ENCODE results near the gene APRT.

APRT gene

GRCh38 chr16:88782454-88783390, 29.0 kb downstream of the APRT start:
- TF ChIP-seq CTCF (IDR thresholded peaks at IDR 0.05; ENCODE audit: insufficient read depth, low read depth, low read length, missing control alignments), result no peak
- peak; percentile 53 for DNase-seq (ENCODE audit: low read depth)
- peak overlapping the region; percentile 67 for H3K4me3 ChIP-seq (ENCODE audit: low read depth, low read length)

GRCh38 chr16:88781140-88782077, 30.3 kb downstream of the APRT start:
- peak overlapping the region; percentile 67 for H3K4me3 ChIP-seq (ENCODE audit: low read depth, low read length)
- peak; percentile 82 for DNase-seq (ENCODE audit: low read depth)

GRCh38 chr16:88780142-88781062, 31.3 kb downstream of the APRT start:
- no peak for DNase-seq (ENCODE audit: low read depth)
- H3K4me3 ChIP-seq (ENCODE audit: low read depth, low read length), result peak overlapping the region; percentile 67
- no peak for TF ChIP-seq CTCF (IDR thresholded peaks at IDR 0.05; ENCODE audit: insufficient read depth, low read depth, low read length, missing control alignments)

More at GRCh38 chr16:88781140-88782077, 30.3 kb downstream of the APRT start:
- TF ChIP-seq CTCF (IDR thresholded peaks at IDR 0.05; ENCODE audit: insufficient read depth, low read depth, low read length, missing control alignments), result no peak

- no peak overlapping the region for H3K4me3 ChIP-seq (ENCODE audit: low read depth, low read length)
- DNase-seq (ENCODE audit: low read depth), result no peak
- no peak for TF ChIP-seq CTCF (IDR thresholded peaks at IDR 0.05; ENCODE audit: insufficient read depth, low read depth, low read length, missing control alignments)
Measured at GRCh38 chr16:88779406-88780141, 32.2 kb downstream of the APRT start.

GRCh38 chr16:88778541-88779065, 33.1 kb downstream of the APRT start:
- TF ChIP-seq CTCF (IDR thresholded peaks at IDR 0.05; ENCODE audit: insufficient read depth, low read depth, low read length, missing control alignments), result no peak
- DNase-seq (ENCODE audit: low read depth), result no peak
- no peak overlapping the region for H3K4me3 ChIP-seq (ENCODE audit: low read depth, low read length)

All from GM12865 (cell line).